T47D (cell line): Measurements from ENCODE around the gene PPM1G.

ENCODE experiments used
- DNase-seq, 2 experiments: peaks; one replicate each; pipeline versions ENCODE4 v3.0.0 to v3.0.0-alpha.2; 2011 to 2012; ENCODE audit warnings: low read depth in 1 of 2, low spot score in 1 of 2
- JUND ChIP-seq: IDR thresholded peaks from 2 replicates; pipeline ENCODE4 v1.6.1; 2012; ENCODE audit warnings: low read depth
- in situ Hi-C: cut with HindIII; loops from 2 replicates; pipeline ENCODE4 v1.10.0; 2016; ENCODE audit warnings: low sequenced_read_pairs, low pct_unique_long_range_greater_than_20kb

The PPM1G gene

DNA sequence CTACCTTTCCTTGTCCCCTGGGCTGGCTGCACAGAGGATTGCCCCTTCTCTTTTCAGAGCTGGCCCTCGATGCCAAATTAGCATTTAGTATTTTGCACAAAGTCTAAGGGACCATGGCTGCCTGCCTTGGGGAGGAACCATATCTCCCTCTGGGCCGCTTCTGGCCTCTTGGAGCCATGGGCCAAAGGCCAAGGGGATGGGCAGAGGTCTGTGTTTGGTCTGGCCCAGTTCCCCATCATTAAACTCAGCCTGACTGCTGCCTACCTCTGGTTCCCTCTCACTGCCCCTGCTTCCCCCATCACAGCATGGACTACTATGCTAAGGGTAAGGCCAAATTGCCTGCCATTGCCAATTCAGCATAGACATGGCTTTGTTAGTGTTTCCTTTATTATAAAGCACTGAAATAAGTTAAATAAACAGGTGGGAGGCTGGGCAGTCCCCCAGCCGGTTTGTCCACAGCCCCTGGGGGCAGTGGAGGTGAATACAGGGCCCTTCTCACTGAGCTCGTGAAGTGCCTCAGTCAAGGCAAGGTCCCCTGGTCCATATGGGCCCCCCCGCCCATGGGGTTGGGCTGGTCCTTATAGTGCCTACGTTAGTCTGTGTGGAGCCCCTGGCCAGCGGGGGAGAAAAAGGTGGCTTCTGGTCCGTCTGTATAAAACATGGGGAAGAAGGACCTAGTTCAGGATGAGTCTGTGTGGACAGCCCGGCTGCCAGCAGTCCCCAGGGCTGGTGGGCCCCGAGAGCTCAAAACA is 32.3 kb downstream of the PPM1G start:
- no peak for DNase-seq
- in situ Hi-C loops, result no loop called here
- no peak for TF ChIP-seq JUND

DNA sequence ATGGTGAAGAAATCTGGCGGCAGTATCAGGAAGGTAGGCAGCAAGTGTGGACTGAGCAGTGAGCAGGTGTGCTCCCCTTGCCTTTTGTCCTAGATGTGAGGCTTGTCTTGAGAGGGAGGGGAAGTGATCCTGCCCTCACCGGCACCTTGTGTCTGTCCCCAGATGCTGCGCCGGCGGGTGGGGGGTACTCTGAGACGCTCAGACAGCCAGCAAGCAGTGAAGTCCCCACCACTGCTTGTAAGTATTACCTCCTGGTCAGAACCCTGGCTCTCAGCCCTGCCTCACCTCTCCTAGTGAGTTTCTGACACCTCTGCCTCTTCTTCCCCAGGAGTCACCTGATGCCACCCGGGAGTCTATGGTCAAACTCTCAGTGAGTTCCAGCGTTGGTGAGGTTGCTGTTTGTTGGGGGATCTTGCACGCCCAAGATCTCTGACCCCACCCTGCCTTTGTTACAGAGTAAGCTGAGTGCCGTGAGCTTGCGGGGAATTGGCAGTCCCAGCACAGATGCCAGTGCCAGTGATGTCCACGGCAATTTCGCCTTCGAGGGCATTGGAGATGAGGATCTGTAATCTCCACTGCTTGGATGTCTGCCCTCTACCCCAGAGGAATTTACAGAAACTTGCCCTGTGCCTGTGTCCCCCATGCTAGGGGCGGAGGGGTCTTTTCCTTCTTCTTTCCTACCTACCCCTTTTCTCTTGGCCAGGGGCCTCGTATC is 33.1 kb downstream of the PPM1G start:
- in situ Hi-C loops, result no loop called here
- no peak for DNase-seq
- no peak for TF ChIP-seq JUND

DNA sequence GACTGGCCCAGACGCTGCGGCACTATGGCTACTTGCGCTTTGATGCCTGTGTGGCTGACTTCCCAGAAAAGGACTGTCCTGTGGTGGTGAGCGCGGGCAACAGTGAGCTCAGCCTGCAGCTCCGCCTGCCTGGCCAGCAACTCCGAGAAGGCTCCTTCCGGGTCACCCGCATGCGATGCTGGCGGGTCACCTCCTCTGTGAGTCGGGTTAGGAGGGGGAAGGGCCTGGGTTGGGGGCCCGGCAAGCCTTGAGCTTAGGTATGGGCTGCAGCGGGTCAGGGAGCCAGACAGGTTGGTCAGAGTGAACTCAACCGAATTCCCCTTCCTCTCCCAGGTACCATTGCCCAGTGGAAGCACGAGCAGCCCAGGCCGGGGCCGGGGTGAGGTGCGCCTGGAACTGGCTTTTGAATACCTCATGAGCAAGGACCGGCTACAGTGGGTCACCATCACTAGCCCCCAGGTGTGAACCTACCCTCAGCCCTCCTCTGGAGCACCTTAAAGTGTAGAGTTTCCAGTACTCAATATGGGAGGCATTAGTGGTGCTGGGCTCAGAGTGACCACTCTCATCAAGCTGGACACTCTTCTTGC is 33.8 kb downstream of the PPM1G start:
- no peak for TF ChIP-seq JUND
- no peak for DNase-seq
- in situ Hi-C loops, result no loop called here

DNA sequence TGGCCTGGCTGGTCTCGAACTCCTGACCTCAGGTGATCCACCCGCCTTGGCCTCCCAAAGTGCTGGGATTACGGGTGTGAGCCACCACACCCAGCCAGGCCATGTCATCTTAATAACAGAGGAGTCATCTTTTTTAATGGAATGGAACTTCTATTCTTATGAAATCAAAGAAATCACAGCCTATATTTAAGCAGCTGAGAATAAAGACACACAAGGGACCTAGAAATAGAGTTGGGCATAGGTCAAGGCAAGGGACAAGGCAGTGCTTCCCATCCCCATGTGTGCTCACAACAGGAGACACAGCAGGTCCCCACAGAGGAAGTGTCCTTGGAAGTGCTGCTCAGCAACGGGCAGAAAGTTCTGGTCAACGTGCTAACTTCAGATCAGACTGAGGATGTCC is 35.8 kb downstream of the PPM1G start:
- in situ Hi-C loops, result no loop called here
- no peak for DNase-seq
- TF ChIP-seq JUND, result no peak

DNA sequence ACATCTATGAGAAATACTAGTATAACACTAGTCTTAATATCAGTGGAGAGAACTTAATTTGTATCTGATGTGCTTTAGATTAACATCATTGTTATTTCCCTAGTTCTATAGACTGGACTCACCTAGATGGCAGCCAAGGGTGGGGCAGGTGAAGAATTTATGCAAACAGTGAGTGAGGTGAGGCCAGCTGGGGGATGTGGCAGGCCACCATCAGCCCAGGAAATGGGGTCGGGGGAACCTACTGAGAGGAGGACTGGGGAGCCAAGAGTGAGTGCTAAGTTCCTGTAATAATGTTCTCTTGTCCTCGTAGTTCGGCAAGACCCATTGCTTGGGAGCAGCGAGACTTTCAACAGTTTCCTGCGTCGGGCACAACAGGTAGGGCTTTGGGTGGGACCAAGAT is 36.5 kb downstream of the PPM1G start:
- TF ChIP-seq JUND, result no peak
- no peak for DNase-seq
- in situ Hi-C loops, result no loop called here

DNA sequence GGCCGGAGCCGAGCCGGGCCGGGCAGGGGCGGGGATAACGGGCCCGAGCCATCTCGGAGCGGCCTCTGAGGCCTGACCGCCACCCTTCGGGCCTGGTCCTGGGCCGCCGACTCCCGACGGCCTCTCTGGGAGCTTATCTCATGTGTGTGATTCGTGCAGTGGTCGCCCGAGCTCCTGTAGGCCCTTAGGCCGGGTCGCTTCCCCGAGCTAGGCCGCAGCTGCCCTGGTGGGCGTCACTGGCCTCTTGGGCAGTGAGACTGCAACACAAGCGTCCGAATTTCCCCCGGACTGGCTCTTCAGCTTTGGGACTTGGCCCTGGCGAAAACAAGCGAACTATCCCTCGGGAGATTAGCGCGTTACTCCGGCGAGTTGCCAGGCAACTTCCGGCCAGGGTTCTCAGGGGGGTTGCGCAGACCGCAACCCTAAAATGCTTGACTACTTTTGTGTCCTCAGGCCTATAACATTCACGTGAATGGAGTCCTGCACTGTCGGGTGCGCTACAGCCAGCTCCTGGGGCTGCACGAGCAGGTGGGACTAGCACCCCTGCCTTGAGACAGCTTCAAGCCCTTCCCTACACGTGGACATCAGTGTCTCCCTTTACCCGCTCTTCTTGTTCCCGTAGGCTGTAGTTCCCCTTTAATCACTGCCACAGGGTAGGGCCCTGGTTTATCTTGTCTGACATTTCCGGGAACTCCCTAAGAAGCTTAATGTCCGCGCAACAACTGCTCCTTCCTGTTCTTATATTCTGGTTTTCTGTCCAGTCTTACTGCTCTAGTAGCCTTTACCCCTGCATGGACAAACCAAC is 38.4 kb downstream of the PPM1G start:
- no peak for TF ChIP-seq JUND
- DNase-seq, result peak in 1 of 2 experiments; percentile 56
- in situ Hi-C loops, result no loop called here

DNA sequence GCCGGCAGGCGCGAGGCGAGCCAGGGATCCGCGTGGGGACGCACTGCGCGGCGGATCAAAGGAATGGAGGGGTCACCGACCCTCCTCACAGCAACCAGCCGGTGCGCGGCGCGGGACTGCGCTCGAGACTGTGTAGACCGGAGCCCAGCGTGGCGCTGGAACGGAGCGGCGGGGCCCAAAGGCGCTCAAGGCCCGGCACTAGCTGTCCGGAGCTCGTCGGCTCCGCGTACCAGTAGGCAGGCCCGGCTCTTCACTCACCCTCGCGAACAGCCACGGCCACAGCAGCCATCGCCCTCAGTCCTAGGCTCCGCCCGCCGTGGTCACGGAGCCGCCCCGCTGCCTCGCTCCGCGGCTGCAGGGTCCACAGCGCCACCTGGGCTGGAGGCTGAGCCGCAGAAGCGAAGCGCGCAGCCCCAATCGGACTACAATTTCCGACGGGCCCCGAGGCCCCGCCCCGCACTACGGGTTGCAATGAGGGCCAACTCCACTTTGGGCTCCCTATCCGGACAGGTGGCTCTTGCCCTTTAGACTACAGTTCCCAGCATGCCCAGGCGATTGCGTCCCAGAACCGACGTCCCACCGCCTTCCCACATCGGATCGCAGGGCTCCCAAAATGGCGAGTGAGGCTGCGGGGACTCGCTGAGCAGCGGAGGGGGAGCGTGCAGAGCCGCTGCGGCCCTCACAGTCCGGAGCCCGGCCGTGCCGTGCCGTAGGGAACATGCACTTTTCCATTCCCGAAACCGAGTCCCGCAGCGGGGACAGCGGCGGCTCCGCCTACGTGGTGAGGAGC is 39.2 kb downstream of the PPM1G start, which contains the start of the genes EIF2B4 and SNX17:
Gene EIF2B4, minus strand, starts transcription at position 313 of the 790 bp plus-strand sequence. Its CDS starts 24 bp downstream, at position 289.
Gene SNX17, plus strand, starts transcription at position 591 of the 790 bp plus-strand sequence. Its CDS starts 128 bp downstream, at position 719.
- in situ Hi-C loops, result no loop called here
- peak; percentile 82 to 98 for DNase-seq
- no peak for TF ChIP-seq JUND

DNA sequence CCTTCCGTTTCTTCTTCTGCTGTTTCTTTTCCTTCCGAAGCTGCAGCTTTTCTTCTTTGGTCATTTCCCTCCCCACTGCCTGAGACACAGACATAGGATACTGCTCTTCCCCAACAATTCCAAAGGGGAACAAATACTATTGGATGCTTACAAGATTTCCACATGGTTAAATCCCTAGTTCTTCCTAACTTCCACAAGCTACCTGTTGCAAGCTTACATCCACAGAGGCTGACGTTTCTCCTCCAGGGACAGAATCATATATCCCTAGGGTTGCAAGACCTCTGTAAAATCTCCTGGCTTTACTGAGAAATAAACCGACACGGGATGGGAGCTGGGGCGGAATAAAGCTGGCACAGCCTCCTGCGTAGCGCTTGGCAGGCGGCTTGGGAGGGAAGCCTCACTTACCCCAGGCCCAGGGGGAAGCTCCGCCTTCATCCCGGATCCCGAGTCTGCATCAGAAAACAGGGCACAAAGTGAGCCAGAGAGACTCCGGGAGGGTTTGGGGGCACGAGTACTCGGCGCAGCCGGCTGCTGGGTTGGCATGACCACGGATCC is 39.8 kb downstream of the PPM1G start:
- peak; percentile 55 to 59 for DNase-seq
- in situ Hi-C loops, result no loop called here
- TF ChIP-seq JUND, result no peak

DNA sequence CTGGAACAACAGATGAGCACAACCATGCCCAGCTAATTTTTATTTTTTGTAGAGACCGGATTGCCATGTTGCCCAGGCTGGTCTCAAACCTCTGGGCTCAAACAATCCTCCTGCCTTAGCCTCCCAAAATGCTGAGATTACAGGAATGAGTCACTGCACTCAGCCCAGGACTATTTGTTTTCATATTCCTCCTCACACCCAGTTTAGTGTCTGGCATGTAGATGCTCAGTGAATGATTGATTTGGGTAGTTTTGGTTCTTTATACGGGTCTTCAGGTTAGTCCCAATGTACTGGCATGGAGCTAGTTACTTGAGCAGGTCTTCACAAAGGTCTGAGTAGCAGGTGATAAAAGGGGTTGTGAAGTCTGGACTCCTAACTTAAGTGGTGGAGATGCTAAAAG is 45.5 kb downstream of the PPM1G start:
- in situ Hi-C loops, result no loop called here
- no peak for TF ChIP-seq JUND
- no peak for DNase-seq

DNA sequence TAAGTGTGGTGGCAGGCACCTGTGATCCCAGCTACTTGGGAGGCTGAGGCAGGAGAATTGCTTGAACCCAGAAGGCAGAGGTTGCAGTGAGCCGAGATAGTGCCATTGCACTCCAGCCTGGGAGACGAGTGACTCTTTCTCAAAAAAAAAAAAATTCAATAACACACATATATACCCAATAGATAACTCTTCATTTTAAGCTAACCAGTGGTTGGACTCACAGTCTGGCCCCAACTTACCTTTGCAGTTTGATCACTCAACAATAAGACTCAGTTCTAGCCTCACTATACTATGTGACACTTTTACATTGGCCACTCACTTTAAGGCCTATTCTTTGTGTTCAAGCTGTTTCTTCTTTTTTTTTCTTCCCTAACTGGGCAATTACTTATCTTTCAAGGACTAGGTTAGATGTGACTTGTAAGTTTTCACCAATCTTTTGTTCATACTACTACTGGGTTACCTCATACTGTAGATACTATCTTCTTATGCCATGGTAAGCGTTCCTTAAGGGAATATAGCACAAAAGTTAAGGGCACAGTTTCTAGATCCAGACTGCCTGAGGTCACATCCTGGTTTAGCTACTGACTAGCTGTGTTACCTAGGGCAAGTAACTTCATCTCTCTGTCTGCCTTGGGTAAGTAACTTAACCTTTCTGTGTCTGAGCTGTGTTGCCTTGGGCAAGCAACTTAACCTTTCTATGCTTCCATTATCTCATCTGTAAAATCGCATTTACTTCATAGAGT is 46.5 kb downstream of the PPM1G start:
- TF ChIP-seq JUND, result no peak
- no peak for DNase-seq
- in situ Hi-C loops, result no loop called here

DNA sequence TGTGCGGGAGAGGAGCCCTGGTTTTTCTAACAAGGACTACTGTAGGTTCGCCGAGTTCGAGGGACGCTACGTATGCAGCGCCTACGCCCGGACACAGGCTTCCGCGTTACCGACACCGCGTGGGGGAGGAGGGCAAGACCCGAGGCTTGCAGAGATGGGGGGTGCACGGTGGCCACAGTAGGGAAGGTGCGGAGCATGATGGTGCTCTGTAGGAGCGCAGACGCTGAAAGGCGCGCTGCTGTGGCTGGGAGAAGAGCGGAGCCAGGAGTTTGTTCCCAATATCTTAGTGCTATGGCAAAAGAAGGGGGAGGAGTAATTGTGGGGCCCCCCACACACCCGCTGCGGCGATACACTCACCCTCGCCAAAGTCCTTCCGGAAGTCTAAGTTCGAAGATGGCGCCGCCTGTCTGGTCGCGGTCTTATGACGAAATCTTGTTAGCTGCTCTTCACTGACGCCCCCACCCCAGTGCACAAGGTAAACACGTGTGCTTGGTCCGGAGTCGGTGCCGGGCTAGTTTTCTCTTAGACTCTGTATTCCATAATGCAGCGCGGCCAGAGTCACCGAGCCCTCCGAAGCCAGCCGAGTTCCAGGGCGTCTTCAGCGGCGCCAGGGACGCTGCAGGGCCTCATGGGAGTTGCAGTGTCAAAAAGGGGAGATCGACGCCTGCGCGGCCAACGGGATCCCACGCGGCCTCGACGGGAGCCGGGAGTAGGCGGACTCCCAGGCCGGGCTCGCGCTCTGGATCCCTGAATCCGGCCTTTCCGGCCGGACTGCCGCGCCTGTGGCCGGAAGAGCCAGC is 52.8 kb downstream of the PPM1G start, which contains the start of gene GTF3C2:
Gene GTF3C2, minus strand, starts transcription at position 383 of the 800 bp plus-strand sequence. CDS start 13,210 bp downstream, outside the sequence.
- in situ Hi-C loops, result no loop called here
- no peak for TF ChIP-seq JUND
- DNase-seq, result peak; percentile 68 to 97
